HEK293 (cell line): ENCODE results near the gene INO80E.
"Not testable (repeated sequence)": the region's sequence is repeated elsewhere in the genome, so short reads cannot be mapped to it uniquely, and the experiment has no call there.

Source experiments
- CTCF ChIP-seq: fragments of 450-650 bp; formaldehyde crosslinking; IDR thresholded peaks from 2 replicates; pipeline ENCODE4 v1.5.1; 2016; ENCODE audit warnings: missing biosample characterization, missing genetic modification characterization
- HOXA7 ChIP-seq: sonication (generic); formaldehyde crosslinking; IDR thresholded peaks from 2 replicates; pipeline ENCODE4 v1.8.1; 2022; ENCODE audit warnings: missing genetic modification reagents, borderline replicate concordance
- ZEB2 ChIP-seq: fragments of 450-650 bp; formaldehyde crosslinking; IDR thresholded peaks from 2 replicates; pipeline ENCODE4 v1.5.1; 2016; ENCODE audit warnings: missing biosample characterization, missing genetic modification characterization
- ZNF169 ChIP-seq: fragments of 450-650 bp; formaldehyde crosslinking; IDR thresholded peaks from 2 replicates; pipeline ENCODE4 v1.5.1; 2016; ENCODE audit warnings: missing biosample characterization, missing genetic modification characterization
- ZNF280D ChIP-seq: fragments of 450-650 bp; formaldehyde crosslinking; IDR thresholded peaks from 2 replicates; pipeline ENCODE4 v1.5.1; 2016; ENCODE audit warnings: missing biosample characterization, missing genetic modification characterization
- ZNF335 ChIP-seq: fragments of 450-650 bp; formaldehyde crosslinking; conservative IDR thresholded peaks from 2 replicates; pipeline ENCODE4 v1.5.1; 2016; ENCODE audit warnings: missing biosample characterization, missing genetic modification characterization

GRCh38 chr16:30012598-30012997, 16.6 kb downstream of the INO80E start:
- TF ChIP-seq HOXA7 (CRISPR knock-in tag); CTCF (tag by site-specific recombination); ZEB2; ZNF280D (tag by site-specific recombination); ZNF169 (tag by site-specific recombination); ZNF335 (tag by site-specific recombination): not testable (repeated sequence)
